GM15510 (cell line): ENCODE measurements around the gene CLDN6.

ENCODE experiments used
- POLR2A ChIP-seq: IDR thresholded peaks from 3 replicates; pipeline ENCODE4 v1.6.1; 2011; ENCODE audit warnings: borderline replicate concordance; ENCODE audit not compliant: insufficient read length; ENCODE audit errors: extremely low read depth

The CLDN6 gene, protein sequence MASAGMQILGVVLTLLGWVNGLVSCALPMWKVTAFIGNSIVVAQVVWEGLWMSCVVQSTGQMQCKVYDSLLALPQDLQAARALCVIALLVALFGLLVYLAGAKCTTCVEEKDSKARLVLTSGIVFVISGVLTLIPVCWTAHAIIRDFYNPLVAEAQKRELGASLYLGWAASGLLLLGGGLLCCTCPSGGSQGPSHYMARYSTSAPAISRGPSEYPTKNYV

DNA sequence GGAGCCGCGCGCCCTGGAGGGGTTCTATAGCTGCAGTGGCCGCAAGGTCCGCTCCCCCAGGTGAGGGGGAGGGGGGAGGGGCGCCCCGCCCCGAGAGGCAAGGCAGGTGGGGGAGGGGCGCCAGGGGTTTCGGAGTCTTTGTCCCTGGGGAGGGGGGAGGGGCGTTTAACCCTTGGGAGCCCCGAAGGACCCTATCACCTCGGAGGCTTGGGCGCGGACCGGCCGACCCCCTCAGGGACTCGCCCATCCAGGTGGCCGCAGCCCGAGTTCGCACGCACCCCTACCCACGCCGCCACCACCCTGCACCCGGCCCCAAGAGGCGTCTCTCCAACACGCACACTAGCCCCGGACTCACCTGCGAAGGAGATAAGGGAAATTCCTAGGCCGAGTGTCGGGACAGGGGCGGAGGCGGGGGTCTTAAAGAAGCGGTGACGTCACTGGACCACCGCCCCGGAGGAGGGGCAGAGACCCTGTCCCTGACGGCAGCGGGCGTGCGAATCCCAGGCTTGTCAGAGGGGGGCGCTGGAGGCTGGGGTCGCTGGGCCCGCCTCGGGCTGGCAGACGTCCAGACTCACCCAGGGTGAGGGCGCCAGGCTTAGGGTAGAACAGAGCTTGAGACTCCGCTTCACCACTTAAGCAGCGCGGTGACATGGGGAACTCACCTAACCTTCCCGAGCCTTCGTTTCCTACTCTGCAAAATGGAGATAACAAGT, at the start of gene CLDN6:
CLDN6 (minus strand) TSS at position 390 of the 713 bp plus-strand sequence. CDS start 2,162 bp downstream, outside the sequence.
- TF ChIP-seq POLR2A = no peak

DNA sequence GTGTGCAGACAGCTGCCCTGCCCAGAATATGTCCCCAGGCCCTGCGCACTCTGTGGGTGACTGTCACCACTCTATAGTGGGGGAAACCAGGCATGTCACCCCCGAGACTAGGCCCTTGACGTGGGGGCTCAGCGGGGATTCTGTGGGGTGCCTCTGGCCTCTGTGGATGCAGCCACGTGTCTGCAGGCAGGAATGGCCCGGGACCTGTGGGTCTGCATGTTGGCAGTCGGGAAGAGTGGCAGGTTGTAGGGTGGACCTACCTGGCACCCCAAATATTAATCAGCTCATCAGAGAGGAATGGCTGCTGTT, 48.4 kb upstream of the CLDN6 start:
- no peak for TF ChIP-seq POLR2A

DNA sequence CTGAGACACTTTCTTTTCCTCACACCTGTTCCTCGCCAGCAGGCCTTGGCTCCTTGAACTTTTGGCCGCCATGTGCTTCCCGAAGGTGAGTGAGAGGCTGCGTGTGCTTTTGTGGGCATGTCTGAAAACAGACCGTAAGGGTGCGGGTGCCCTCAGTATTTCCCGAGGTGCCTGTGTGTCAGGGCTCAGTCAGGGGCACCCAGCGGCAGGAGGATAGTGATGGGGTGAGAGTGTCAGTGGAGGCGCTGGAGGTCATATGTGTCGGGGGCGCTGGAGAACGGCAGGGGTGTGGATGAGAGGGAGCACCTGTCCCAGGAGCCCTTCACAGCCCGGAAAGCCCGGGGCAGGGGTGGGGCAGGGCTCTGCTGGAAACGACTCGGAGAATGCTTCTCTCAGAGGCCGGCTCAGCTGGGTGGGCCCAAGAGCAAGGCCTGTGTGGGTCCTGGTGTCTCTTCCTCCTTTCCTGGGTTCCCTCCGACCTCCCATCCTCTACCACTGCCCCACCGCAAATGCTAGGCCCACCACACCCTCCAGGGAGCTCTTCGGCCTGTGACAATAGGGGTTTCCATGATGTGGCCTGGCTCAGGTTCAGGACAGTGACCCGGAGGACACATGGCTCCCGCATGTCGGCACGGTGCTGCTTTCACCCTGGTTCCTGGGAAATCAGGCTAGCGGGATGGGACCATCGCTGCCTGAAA, 47.9 kb upstream of the CLDN6 start:
- TF ChIP-seq POLR2A = no peak

DNA sequence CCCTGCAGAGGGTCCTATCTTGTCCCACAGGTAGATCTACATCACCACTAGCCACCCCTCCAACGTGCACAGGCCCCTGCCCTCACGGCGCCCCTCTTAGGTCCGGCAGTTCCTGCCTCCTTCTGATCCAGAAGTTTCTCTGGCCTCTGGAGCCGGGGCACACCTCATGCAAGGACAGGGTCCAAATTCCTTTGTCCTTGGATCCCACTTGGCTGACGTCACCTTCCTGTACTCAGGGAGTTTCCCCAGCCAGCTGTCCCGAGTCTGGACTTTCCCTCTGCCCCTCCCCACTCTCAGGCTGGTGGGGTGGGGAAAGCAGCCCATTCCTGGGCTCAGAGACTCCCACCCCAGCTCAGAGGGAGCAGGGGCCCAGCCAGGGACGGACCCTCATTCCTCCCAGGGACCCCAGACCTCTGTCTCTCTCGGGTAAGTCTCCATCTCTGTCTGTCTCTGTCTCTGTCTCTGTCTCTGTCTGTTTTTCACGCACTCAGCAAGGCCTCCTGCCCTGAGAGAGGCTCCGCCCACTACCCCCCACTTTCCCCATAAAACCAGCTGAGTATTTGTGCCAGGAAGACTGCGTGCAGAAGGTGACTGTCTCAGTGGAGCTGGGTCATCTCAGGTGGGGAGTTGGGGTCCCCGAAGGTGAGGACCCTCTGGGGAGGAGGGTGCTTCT, 47.2 kb upstream of the CLDN6 start, which contains the start of gene IL32:
IL32 (plus strand) TSS at position 572 of the 673 bp plus-strand sequence. CDS start 172 bp downstream, outside the sequence.
- no peak for TF ChIP-seq POLR2A

DNA sequence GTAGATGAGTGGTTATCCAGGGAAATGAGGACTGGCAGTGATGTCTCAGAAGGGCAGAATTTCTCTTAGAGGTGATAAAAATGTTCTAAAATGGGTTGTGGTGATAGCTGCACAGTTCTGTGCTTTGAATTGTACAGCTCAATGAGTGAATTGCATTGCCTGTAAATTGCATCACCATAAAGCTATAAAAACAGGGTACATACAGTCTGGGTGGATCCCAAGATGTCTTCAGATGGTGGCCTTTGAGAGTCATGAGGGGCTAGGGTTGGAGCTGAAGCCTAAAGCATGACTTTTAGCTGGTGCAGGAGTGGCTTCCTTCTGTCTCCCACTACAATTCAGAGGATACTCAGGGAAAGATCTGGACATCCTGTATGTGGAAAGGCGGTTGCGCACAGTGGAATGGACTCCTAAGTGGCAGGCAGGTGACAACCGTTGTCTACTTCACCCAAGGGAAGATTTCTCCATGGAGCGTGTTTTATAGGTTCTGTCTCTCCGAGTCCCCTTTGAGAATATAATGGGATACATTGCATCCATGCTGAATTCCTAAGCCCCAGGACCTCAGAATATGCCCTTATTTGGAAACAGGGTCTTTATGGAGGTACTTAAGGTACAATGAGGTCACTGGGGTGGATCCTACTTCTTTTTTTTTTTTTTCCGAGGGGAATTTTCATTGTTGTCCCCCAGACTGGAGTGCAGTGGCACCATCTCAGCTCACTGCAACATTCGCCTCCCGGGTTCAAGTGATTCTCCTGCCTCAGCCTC, 45.8 kb upstream of the CLDN6 start:
- no peak for TF ChIP-seq POLR2A

DNA sequence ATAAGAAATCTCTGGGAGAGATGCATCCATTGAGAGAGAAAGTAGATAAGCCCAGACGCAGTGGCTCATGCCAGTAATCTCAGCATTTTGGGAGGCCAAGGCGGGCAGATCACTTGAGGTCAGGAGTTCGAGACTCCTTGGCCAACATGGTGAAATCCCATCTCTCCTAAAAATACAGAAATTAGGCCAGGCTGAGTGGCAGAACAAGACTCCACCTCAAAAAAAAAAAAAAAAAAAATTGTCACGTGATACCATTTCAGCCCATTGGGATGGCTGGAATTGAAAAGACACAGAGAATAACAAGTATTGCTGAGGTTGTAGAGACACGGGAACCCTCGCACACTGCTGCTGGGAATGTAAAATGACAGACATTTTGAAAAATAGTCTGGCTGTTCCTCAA, 44.6 kb upstream of the CLDN6 start:
- no peak for TF ChIP-seq POLR2A

DNA sequence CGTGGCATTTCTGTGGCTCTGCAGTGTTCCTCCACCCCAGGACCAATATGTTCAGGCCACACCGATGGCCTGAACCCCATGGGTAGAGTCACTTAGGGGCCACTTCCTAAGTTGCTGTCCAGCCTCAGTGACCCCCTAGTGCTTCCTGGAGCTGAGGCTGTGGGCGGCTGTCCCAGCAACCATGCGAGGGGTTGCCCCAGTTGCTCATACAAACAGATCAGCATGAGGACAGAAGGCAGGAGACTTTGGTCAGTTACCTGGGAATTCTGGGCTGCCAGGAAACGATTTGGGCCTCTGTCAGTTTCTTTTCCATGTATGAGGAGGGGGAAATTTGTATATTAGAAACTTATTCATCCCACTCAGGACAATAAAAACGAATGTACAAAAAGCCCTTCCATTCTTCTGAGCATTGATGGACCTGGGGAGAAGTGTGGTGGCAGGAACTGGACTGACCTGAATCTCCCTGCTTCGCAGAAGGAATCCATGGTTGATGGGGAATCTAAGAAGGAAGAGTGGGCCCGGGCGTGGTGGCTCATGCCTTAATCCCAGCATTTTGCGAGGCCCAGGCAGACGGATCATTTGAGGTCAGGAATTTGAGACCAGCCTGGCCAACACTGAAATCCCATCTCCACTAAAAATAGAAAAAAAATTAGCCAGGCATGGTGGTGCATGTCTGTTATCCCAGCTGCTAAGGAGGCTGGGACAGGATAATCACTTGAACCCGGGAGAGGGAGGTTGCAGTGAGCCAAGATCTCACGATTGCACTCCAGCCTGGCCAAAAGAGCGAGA, 42.5 kb upstream of the CLDN6 start:
- no peak for TF ChIP-seq POLR2A

DNA sequence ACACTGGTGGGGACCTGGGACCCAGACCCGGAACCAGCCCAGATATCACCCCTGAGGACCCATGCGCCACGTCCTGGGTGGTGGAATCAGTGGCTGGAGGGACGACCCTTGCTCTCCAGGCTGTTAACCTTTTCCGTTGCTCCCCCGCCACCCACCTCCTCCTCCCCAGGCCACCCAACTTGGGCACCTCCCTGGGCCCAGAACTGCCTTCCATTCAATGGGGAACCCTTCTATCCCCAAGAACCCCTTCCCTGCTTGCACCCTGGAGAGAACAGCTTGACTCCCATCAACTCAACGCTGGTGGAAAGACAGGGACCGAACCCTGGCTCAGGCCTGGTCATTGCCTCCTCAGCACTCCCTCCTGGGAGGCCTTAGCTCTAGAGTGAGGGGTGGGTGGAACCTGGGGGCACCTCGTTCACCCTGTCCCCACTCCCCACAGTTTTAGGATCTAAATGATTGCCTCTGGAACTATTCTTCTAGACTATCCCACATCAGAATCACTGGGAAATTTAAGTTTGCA, 41.8 kb upstream of the CLDN6 start:
- no peak for TF ChIP-seq POLR2A

DNA sequence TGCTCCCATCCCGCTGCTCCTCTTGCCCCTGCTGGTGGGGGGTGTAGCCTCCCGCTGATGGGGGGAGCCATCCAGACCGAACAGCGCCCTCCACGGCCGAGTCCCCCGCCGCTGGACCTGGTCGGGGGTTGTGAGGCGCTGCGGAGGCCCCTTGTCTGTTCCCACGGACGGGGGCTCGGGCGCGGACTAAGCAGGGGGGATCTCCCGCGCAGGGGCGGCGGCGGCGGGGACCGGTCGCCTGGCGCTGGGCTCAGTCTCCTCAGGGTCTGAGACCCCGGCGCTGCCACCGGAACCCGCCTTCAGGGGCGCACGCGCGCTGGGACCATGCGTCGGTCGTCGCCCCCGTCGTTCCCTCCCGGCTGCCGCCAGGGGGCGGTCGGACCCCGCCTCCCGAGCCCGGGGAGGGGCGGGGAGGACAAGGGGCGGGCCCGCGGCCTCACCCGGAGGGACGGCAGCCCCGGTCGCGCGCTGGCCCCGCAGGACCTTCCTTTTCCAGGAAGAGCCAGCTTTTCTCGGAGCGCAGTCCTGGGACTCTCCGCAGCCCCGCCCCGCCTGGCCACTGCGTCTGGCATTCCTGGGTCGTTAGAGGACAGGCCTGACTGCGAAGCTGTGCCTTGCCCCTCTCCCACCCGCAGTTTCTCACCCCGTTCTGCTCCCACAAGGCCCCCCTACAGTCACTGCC, 41.2 kb upstream of the CLDN6 start:
- peak; percentile 71 for TF ChIP-seq POLR2A

DNA sequence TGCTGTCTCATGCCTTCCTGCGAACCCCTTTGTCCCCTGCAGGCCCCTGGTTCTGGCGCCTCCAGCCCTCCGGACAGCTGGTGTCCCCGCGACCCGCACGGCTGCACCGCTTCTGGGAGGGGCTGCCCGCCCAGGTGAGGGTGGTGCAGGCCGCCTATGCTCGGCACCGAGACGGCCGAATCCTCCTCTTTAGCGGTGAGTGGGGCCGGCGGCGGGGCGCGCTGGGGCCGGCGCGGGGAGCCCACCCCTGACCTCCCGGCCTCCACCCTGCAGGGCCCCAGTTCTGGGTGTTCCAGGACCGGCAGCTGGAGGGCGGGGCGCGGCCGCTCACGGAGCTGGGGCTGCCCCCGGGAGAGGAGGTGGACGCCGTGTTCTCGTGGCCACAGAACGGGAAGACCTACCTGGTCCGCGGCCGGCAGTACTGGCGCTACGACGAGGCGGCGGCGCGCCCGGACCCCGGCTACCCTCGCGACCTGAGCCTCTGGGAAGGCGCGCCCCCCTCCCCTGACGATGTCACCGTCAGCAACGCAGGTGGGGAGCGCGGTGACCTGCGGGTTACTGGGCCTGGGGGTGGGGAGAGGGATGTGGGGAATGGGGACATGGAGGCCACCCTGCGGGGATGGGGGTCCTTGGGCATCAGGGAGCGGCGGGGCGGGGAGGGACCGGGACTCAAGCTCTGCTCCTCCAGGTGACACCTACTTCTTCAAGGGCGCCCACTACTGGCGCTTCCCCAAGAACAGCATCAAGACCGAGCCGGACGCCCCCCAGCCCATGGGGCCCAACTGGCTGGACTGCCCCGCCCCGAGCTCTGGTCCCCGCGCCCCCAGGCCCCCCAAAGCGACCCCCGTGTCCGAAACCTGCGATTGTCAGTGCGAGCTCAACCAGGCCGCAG, 40.4 kb upstream of the CLDN6 start:
- no peak for TF ChIP-seq POLR2A

DNA sequence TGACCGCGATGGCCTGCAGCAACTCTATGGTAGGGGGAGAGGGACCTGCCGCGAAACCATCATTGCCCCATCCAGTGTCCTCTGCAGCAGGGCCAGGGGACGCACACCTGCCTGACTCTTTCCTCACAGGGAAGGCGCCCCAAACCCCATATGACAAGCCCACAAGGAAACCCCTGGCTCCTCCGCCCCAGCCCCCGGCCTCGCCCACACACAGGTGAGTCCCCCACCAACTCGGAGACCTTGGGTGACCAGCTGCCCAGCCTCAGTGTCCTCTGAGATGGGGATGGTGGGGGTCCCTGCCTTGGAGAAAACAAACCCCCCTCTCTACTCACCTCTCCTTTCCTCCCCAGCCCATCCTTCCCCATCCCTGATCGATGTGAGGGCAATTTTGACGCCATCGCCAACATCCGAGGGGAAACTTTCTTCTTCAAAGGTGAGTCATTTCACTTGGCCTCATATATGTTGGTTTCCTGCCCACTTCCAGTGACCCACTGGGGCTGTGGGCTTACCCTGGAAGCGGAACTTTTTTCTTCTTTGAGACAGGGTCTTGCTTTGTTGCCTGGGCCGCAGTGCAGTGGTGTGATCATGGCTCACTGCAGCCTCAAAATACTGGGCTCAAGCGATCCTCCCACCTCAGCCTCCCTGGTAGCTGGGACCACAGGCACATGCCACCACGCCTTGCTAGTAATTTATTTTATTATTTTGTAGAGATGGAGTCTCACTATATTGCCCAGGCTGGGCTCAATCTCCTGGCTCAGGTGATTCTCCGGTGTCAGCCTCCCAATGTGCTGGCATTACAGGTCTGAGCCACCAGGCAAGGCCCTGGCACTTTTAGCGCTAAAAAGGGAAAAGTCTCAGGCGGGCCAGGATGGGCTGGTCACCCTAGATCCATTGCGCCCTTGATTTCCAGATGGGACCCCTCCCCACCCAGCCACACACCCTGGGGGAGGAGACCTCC, 39.5 kb upstream of the CLDN6 start:
- TF ChIP-seq POLR2A = no peak
